Liver (tissue), 9 donors: ENCODE measurements around the gene PPIP5K1. TPM values are rescaled to one million over a fixed set of nuclear protein-coding genes. Genes with fewer than 3 reads are reported as not detected.

ENCODE experiments used
- DNase-seq: peaks from one replicate; pipeline ENCODE4 v3.0.0-alpha.2; 2017; ENCODE audit warnings: low spot score
- H3K27ac ChIP-seq, 2 donors: one replicate each; pipeline ENCODE4 v1.7.0; 2013; ENCODE audit warnings: inconsistent platforms in 2 of 2, low read length in 2 of 2, control low read depth in 1 of 2, low read depth in 1 of 2, mild to moderate bottlenecking in 1 of 2
- H3K27me3 ChIP-seq, 4 donors: one replicate each; pipeline versions ENCODE4 v1.6.1 to v1.7.0; 2013; ENCODE audit warnings: low read length in 3 of 4, inconsistent platforms in 1 of 4, mild to moderate bottlenecking in 1 of 4, moderate library complexity in 1 of 4; ENCODE audit not compliant: control insufficient read depth in 4 of 4, insufficient read depth in 4 of 4
- H3K36me3 ChIP-seq, 4 donors: one replicate each; pipeline versions ENCODE4 v1.6.1 to v1.7.0; 2013; ENCODE audit warnings: low read length in 3 of 4, mild to moderate bottlenecking in 3 of 4, low read depth in 1 of 4, moderate library complexity in 1 of 4; ENCODE audit not compliant: control insufficient read depth in 4 of 4, insufficient read depth in 3 of 4
- H3K4me1 ChIP-seq, 4 donors: one replicate each; pipeline versions ENCODE4 v1.6.1 to v1.7.0; 2013; ENCODE audit warnings: low read length in 3 of 4, mild to moderate bottlenecking in 3 of 4, moderate library complexity in 1 of 4; ENCODE audit not compliant: control insufficient read depth in 4 of 4, insufficient read depth in 4 of 4
- H3K4me3 ChIP-seq, 3 donors: one replicate each; pipeline versions ENCODE4 v1.6.1 to v1.7.0; 2013; ENCODE audit warnings: low read length in 3 of 3, control low read depth in 1 of 3, low read depth in 1 of 3, mild to moderate bottlenecking in 1 of 3
- H3K9ac ChIP-seq, 2 donors: one replicate each; pipeline ENCODE4 v1.7.0; 2013; ENCODE audit warnings: low read length in 2 of 2, mild to moderate bottlenecking in 2 of 2, moderate library complexity in 2 of 2, control low read depth in 1 of 2, low read depth in 1 of 2
- H3K9me3 ChIP-seq, 4 donors: one replicate each; pipeline versions ENCODE4 v1.6.1 to v1.7.0; 2013; ENCODE audit warnings: low read length in 3 of 4; ENCODE audit not compliant: control insufficient read depth in 4 of 4
- ATF3 ChIP-seq: IDR thresholded peaks from 2 replicates; pipeline ENCODE4 v1.6.1; 2016; ENCODE audit warnings: antibody characterized with exemption
- CTCF ChIP-seq: fragments of 150-350 bp; IDR thresholded peaks from 2 replicates; pipeline ENCODE4 v1.5.1; 2017; ENCODE audit warnings: improper control_type of control experiment, low read depth, low read length; ENCODE audit not compliant: missing input control
- EGR1 ChIP-seq, 2 donors: IDR thresholded peaks; 2 replicates each; pipeline ENCODE4 v1.6.1; 2016 to 2018; ENCODE audit warnings: antibody characterized with exemption in 2 of 2, low read depth in 2 of 2
- FOXA1 ChIP-seq: IDR thresholded peaks from 2 replicates; pipeline ENCODE4 v1.6.1; 2016; ENCODE audit warnings: antibody characterized with exemption
- GABPA ChIP-seq, 2 donors: IDR thresholded peaks in 1 of 2; conservative IDR thresholded peaks in 1 of 2; 2 replicates each; pipeline ENCODE4 v1.6.1; 2016; ENCODE audit warnings: antibody characterized with exemption in 2 of 2, mild to moderate bottlenecking in 1 of 2, moderate library complexity in 1 of 2
- HNF4A ChIP-seq, 2 donors: conservative IDR thresholded peaks; 2 replicates each; pipeline ENCODE4 v1.6.1; 2016; ENCODE audit warnings: antibody characterized with exemption in 2 of 2, mild to moderate bottlenecking in 2 of 2
- HNF4G ChIP-seq: IDR thresholded peaks from 2 replicates; pipeline ENCODE4 v1.6.1; 2016; ENCODE audit warnings: antibody characterized with exemption
- JUND ChIP-seq, 2 donors: IDR thresholded peaks; 2 replicates each; pipeline ENCODE4 v1.6.1; 2016; ENCODE audit warnings: antibody characterized with exemption in 2 of 2
- MAX ChIP-seq: IDR thresholded peaks from 2 replicates; pipeline ENCODE4 v1.6.1; 2016; ENCODE audit warnings: antibody characterized with exemption
- NR2F2 ChIP-seq: IDR thresholded peaks from 2 replicates; pipeline ENCODE4 v1.6.1; 2016; ENCODE audit warnings: antibody characterized with exemption
- REST ChIP-seq: IDR thresholded peaks from 2 replicates; pipeline ENCODE4 v1.6.1; 2016; ENCODE audit warnings: antibody characterized with exemption, mild to moderate bottlenecking
- RXRA ChIP-seq, 2 donors: IDR thresholded peaks; 2 replicates each; pipeline ENCODE4 v1.6.1; 2017 to 2018; ENCODE audit warnings: antibody characterized with exemption in 2 of 2, mild to moderate bottlenecking in 1 of 2
- TAF1 ChIP-seq: conservative IDR thresholded peaks from 2 replicates; pipeline ENCODE4 v1.6.1; 2016; ENCODE audit warnings: antibody characterized with exemption, mild to moderate bottlenecking
- YY1 ChIP-seq: IDR thresholded peaks from 2 replicates; pipeline ENCODE4 v1.6.1; 2016; ENCODE audit warnings: antibody characterized with exemption, mild to moderate bottlenecking
- ZBTB33 ChIP-seq: IDR thresholded peaks from 2 replicates; pipeline ENCODE4 v1.6.1; 2016; ENCODE audit warnings: antibody characterized with exemption
- WGBS: extraction: QIAGEN DNeasy Blood & Tissue Kit; methylation state at CpG from one replicate; pipeline ENCODE4 v1.1.7; 2013; 5-methylcytosine and 5-hydroxymethylcytosine counted together
- polyA plus RNA-seq, 2 donors: library from polyadenylated mRNA; stranded (reverse) in 1 of 2; unstranded in 1 of 2; fragments of 200-250 nt in 1 of 2; fragments of >200 nt in 1 of 2; fragmentation: Nextera tagmentation in 1 of 2; extraction: Ambion mirVana in 1 of 2; gene quantifications; one replicate each; pipeline versions ENCODE4 v1.2.1 to v1.2.3, GENCODE V29; 2013 to 2015
- total RNA-seq, 2 donors: library from RNA; depleted of rRNA; stranded (reverse); fragments of >200 nt; gene quantifications; one replicate each; pipeline ENCODE4 v1.2.3, GENCODE V29; 2014
- donor health status: healthy.
- donor health status: healthy.
- donor health status: healthy.
- donor health status: healthy.
- donor health status: healthy.

The PPIP5K1 gene
- total and polyA plus RNA-seq, 4 donors = 2.5 to 18.2 (median 8.7) TPM

- Histone ChIP-seq H3K4me3 (no peak overlapping the region), H3K27ac (no peak overlapping the region), H3K36me3 (peaks cover 0 to 2% (median under 1%) of the 10 kb centered on the region in 4 donors), H3K27me3 (no peaks in the 10 kb centered on the region), H3K9me3 (no peaks in the 10 kb centered on the region), H3K9ac (no peak overlapping the region), H3K4me1 (no peaks in the 10 kb centered on the region)
- 95% methylated on average over 4 of the region's 4 CpGs for WGBS
- DNase-seq = no peak
- no peak for TF ChIP-seq CTCF
- TF ChIP-seq FOXA1 = no peak
- no peak for TF ChIP-seq EGR1 (IDR thresholded peaks at IDR 0.05; ENCODE audit: low read depth in 2 of 2)
- no peak for TF ChIP-seq YY1
- TF ChIP-seq HNF4A (conservative IDR thresholded peaks at IDR 0.05) = no peak
- no peak for TF ChIP-seq RXRA (IDR thresholded peaks at IDR 0.05)
- TF ChIP-seq ZBTB33 = no peak
- no peak for TF ChIP-seq TAF1
- TF ChIP-seq JUND (IDR thresholded peaks at IDR 0.05) = no peak
- TF ChIP-seq HNF4G = no peak
- no peak for TF ChIP-seq MAX
- TF ChIP-seq GABPA (IDR thresholded peaks at IDR 0.05 in 1 of 2, conservative IDR thresholded peaks at IDR 0.05 in 1 of 2) = no peak
- TF ChIP-seq ATF3 = no peak
- TF ChIP-seq NR2F2 = no peak
- TF ChIP-seq REST = no peak
These were observed 37.8 kb downstream of the PPIP5K1 start for GRCh38 chr15:43552256-43552655.
